DND-41 (cell line): Measurements from ENCODE around the gene DGKG.

ENCODE experiments used
- ATAC-seq: fragments of 200-7000 bp; cut with Tn5 transposase; 3 replicates; pipeline ENCODE4 v1.9.1; 2021; ENCODE audit warnings: low read depth; ENCODE audit not compliant: insufficient read depth
- DNase-seq: peaks from one replicate; pipeline ENCODE4 v3.0.0-alpha.2; 2020
- H2AFZ ChIP-seq: 2 replicates; pipeline ENCODE4 v1.6.0; 2012; ENCODE audit warnings: low read depth, low read length
- H3K27ac ChIP-seq: 2 replicates; pipeline ENCODE4 v1.5.1; 2012; ENCODE audit warnings: low read length, inconsistent platforms
- H3K27me3 ChIP-seq: fragments of 200-600 bp; sonication (generic); 2 replicates; pipeline ENCODE4 v1.6.0; 2012; ENCODE audit warnings: low read length, mild to moderate bottlenecking, inconsistent platforms; ENCODE audit not compliant: insufficient read depth, poor library complexity
- H3K36me3 ChIP-seq: 2 replicates; pipeline ENCODE4 v1.5.1; 2012; ENCODE audit warnings: low read length, inconsistent platforms; ENCODE audit not compliant: insufficient read depth
- H3K4me1 ChIP-seq: 2 replicates; pipeline ENCODE4 v1.5.1; 2012; ENCODE audit warnings: mild to moderate bottlenecking, low read length; ENCODE audit not compliant: insufficient read depth
- H3K4me2 ChIP-seq: 2 replicates; pipeline ENCODE4 v1.6.0; 2012; ENCODE audit warnings: mild to moderate bottlenecking, moderate library complexity, low read length, inconsistent platforms; ENCODE audit not compliant: insufficient read depth
- H3K4me3 ChIP-seq, 2 experiments: fragments of 200-600 bp in 1 of 2; shearing (Covaris generic) in 1 of 2; 2 replicates each; pipeline ENCODE4 v1.5.1; 2012 to 2016; ENCODE audit warnings: inconsistent platforms in 2 of 2, low read length in 2 of 2, mild to moderate bottlenecking in 2 of 2, low read depth in 1 of 2, moderate library complexity in 1 of 2
- H3K79me2 ChIP-seq: 2 replicates; pipeline ENCODE4 v1.6.0; 2012; ENCODE audit warnings: low read length, inconsistent platforms; ENCODE audit not compliant: insufficient read depth
- H3K9ac ChIP-seq: 2 replicates; pipeline ENCODE4 v1.6.0; 2012; ENCODE audit warnings: low read depth, mild to moderate bottlenecking, inconsistent platforms, low read length, moderate library complexity
- H3K9me3 ChIP-seq: 2 replicates; pipeline ENCODE4 v1.5.1; 2012; ENCODE audit warnings: low read length, moderate library complexity, mild to moderate bottlenecking, inconsistent platforms; ENCODE audit not compliant: insufficient read depth, severe bottlenecking
- H4K20me1 ChIP-seq: 2 replicates; pipeline ENCODE4 v1.6.0; 2012; ENCODE audit warnings: low read length; ENCODE audit not compliant: insufficient read depth
- CTCF ChIP-seq: IDR thresholded peaks from 2 replicates; pipeline ENCODE4 v1.5.1; 2012; ENCODE audit warnings: borderline replicate concordance, low read length, moderate library complexity, mild to moderate bottlenecking; ENCODE audit not compliant: poor library complexity, severe bottlenecking; ENCODE audit errors: extremely low read depth
- EZH2 ChIP-seq: IDR thresholded peaks from 3 replicates; pipeline ENCODE4 v1.6.1; 2012; ENCODE audit warnings: borderline replicate concordance, low read depth, mild to moderate bottlenecking, moderate library complexity, low read length, inconsistent platforms; ENCODE audit not compliant: severe bottlenecking

Gene DGKG

GRCh38 chr3:186169379-186169778 lies 192.7 kb downstream of the DGKG start:
- Histone ChIP-seq H3K36me3 (no peaks in the 10 kb centered on the region), H3K4me3 (no peak overlapping the region), H2AFZ (no peak overlapping the region), H4K20me1 (no peaks in the 10 kb centered on the region), H3K9me3 (no peaks in the 10 kb centered on the region), H3K79me2 (no peaks in the 10 kb centered on the region), H3K4me2 (no peak overlapping the region), H3K4me1 (no peaks in the 10 kb centered on the region), H3K9ac (no peak overlapping the region), H3K27me3 (peaks cover 5% of the 10 kb centered on the region), H3K27ac (no peak overlapping the region)
- DNase-seq, result no peak
- ATAC-seq, result no peak
- TF ChIP-seq EZH2 (no peak), CTCF (no peak)

GRCh38 chr3:186168976-186169375 lies 193.1 kb downstream of the DGKG start:
- Histone ChIP-seq H4K20me1 (no peaks in the 10 kb centered on the region), H3K27ac (no peak overlapping the region), H3K4me2 (no peak overlapping the region), H3K27me3 (peaks cover 5% of the 10 kb centered on the region), H3K9ac (no peak overlapping the region), H3K36me3 (no peaks in the 10 kb centered on the region), H3K9me3 (no peaks in the 10 kb centered on the region), H3K4me3 (no peak overlapping the region), H2AFZ (no peak overlapping the region), H3K79me2 (no peaks in the 10 kb centered on the region), H3K4me1 (no peaks in the 10 kb centered on the region)
- DNase-seq, result no peak
- TF ChIP-seq EZH2 (no peak), CTCF (no peak)
- no peak for ATAC-seq

- Histone ChIP-seq H3K4me1 (no peaks in the 10 kb centered on the region), H3K27me3 (peaks cover 5% of the 10 kb centered on the region), H3K36me3 (no peaks in the 10 kb centered on the region), H3K9me3 (no peaks in the 10 kb centered on the region), H3K79me2 (no peaks in the 10 kb centered on the region), H3K9ac (no peak overlapping the region), H3K4me3 (no peak overlapping the region), H4K20me1 (no peaks in the 10 kb centered on the region), H3K27ac (no peak overlapping the region), H3K4me2 (no peak overlapping the region), H2AFZ (no peak overlapping the region)
- TF ChIP-seq CTCF, result no peak
- TF ChIP-seq EZH2, result no peak
- no peak for ATAC-seq
- DNase-seq, result no peak
Measured at GRCh38 chr3:186167646-186168395, 194.2 kb downstream of the DGKG start.
